K562 (cell line): ENCODE data around the gene CYP2A6. TPM values are rescaled to one million over a fixed set of nuclear protein-coding genes. Genes with fewer than 3 reads are reported as not detected.

Source experiments
- ATAC-seq: fragments of 200-7000 bp; cut with Tn5 transposase; 3 replicates; pipeline ENCODE4 v1.9.1; 2020; ENCODE audit warnings: moderate library complexity
- BruUV-seq: library from RNA; stranded (reverse); fragments of 400-500 nt; replicated peaks from 2 replicates; lab custom pipeline; 2021; lab: Mats Ljungman, UMichigan
- CTCF ChIA-PET: fragments of 300-600 bp; formaldehyde crosslinking; extraction: SDS; loops from one replicate; lab custom pipeline; 2021; ENCODE audit warnings: low intra/inter-chr PET ratio; lab: Yijun Ruan, JAX
- POLR2A ChIA-PET: fragments of 300-600, 350-650 bp; sonication (Branson Sonifier 250); formaldehyde crosslinking; extraction: SDS; loops from one replicate; lab custom pipeline; 2021; ENCODE audit warnings: antibody characterized with exemption, inconsistent platforms; lab: Yijun Ruan, JAX
- DNase-seq, 4 experiments: peaks; one replicate each; pipeline versions ENCODE4 v3.0.0 to v3.0.0-alpha.2; 2011 to 2018; ENCODE audit warnings: low spot score in 3 of 4, mixed read lengths in 3 of 4; ENCODE audit errors: extremely low read depth in 1 of 4
- FAIRE-seq: peaks from 2 replicates; lab custom pipeline; 2011; peaks lifted over from hg19 to GRCh38; lab: Jason Lieb, UNC
- H2AFZ ChIP-seq: 2 replicates; pipeline ENCODE4 v1.6.0; 2011; ENCODE audit warnings: low read depth, low read length, control low read depth, inconsistent platforms
- H3K27ac ChIP-seq: fragments of 200-600 bp; 3 replicates; pipeline ENCODE4 v1.8.0; 2011; ENCODE audit warnings: low read depth, mild to moderate bottlenecking, control low read depth, inconsistent platforms, low read length, moderate library complexity, mixed read lengths; ENCODE audit errors: extremely low read depth
- H3K27me3 ChIP-seq, 2 experiments: fragments of 300-600 bp in 1 of 2; 2 replicates in 1 of 2; 3 replicates in 1 of 2; pipeline versions ENCODE4 v1.6.0 to v1.8.0; 2011; ENCODE audit warnings: inconsistent platforms in 2 of 2, low read length in 2 of 2, mild to moderate bottlenecking in 1 of 2, mixed read lengths in 1 of 2, moderate library complexity in 1 of 2; ENCODE audit not compliant: control insufficient read depth in 2 of 2, insufficient read depth in 2 of 2
- H3K36me3 ChIP-seq: fragments of 300-600 bp; 3 replicates; pipeline ENCODE4 v1.8.0; 2011; ENCODE audit warnings: mild to moderate bottlenecking, low read length, inconsistent platforms; ENCODE audit not compliant: control insufficient read depth, insufficient read depth
- H3K4me1 ChIP-seq, 2 experiments: fragments of 200-600 bp in 1 of 2; replicated peaks in 1 of 2; 2 replicates in 1 of 2; 3 replicates in 1 of 2; pipeline versions ENCODE4 v1.5.1 to v1.8.0; 2011; ENCODE audit warnings: inconsistent platforms in 2 of 2, low read length in 2 of 2, mild to moderate bottlenecking in 1 of 2, mixed read lengths in 1 of 2, moderate library complexity in 1 of 2; ENCODE audit not compliant: control insufficient read depth in 2 of 2, insufficient read depth in 2 of 2
- H3K4me2 ChIP-seq: 2 replicates; pipeline ENCODE4 v1.6.1; 2011; ENCODE audit warnings: low read length, control low read depth, inconsistent platforms, mixed read lengths; ENCODE audit not compliant: insufficient read depth
- H3K4me3 ChIP-seq: fragments of 200-600 bp; sonication (generic), shearing (Covaris generic); 2 replicates; pipeline ENCODE4 v1.5.1; 2016; ENCODE audit warnings: control low read depth, inconsistent platforms
- H3K79me2 ChIP-seq: fragments of 200-600 bp; 3 replicates; pipeline ENCODE4 v1.8.0; 2011; ENCODE audit warnings: low read length, inconsistent platforms; ENCODE audit not compliant: control insufficient read depth, insufficient read depth
- H3K9ac ChIP-seq, 2 experiments: 2 replicates each; pipeline versions ENCODE4 v1.6.0 to v1.6.1; 2011; ENCODE audit warnings: low read depth in 2 of 2, low read length in 2 of 2, control low read depth in 1 of 2, inconsistent platforms in 1 of 2, mild to moderate bottlenecking in 1 of 2, mixed read lengths in 1 of 2; ENCODE audit not compliant: insufficient read depth in 1 of 2
- H3K9me1 ChIP-seq: one replicate; pipeline ENCODE4 v1.6.0; 2011; ENCODE audit warnings: inconsistent platforms, mild to moderate bottlenecking, low read length, moderate library complexity; ENCODE audit not compliant: control insufficient read depth, insufficient read depth
- H3K9me3 ChIP-seq: replicated peaks from 2 replicates; pipeline ENCODE4 v1.5.1; 2011; ENCODE audit warnings: low read depth, low read length, inconsistent platforms; ENCODE audit not compliant: control insufficient read depth, insufficient read depth
- H4K20me1 ChIP-seq: replicated peaks from 2 replicates; pipeline ENCODE4 v1.6.1; 2011; ENCODE audit warnings: low read length, inconsistent platforms, mixed read lengths; ENCODE audit not compliant: control insufficient read depth, insufficient read depth
- CCNT2 ChIP-seq: IDR thresholded peaks from 2 replicates; pipeline ENCODE4 v1.6.1; 2011; ENCODE audit warnings: borderline replicate concordance, low read depth, mild to moderate bottlenecking, moderate library complexity, mixed read lengths, low read length; ENCODE audit not compliant: insufficient read length; ENCODE audit errors: extremely low read depth
- CSDE1 ChIP-seq, 2 experiments: fragments of 450-650 bp; IDR thresholded peaks; 2 replicates each; pipeline ENCODE4 v1.6.1; 2016; ENCODE audit warnings: mild to moderate bottlenecking in 1 of 2
- NEUROD1 ChIP-seq: fragments of 150-350 bp; IDR thresholded peaks from 2 replicates; pipeline ENCODE4 v1.6.1; 2014; ENCODE audit warnings: borderline replicate concordance, low read length, low read depth; ENCODE audit not compliant: partially characterized antibody
- NR2C2 ChIP-seq, 2 experiments: fragments of 200-800 bp in 1 of 2; sonication (Bioruptor generic) in 1 of 2; sonication (generic) in 1 of 2; formaldehyde crosslinking in 1 of 2; IDR thresholded peaks; 2 replicates each; pipeline versions ENCODE4 v1.6.1 to v1.8.0; 2016 to 2022; ENCODE audit warnings: mild to moderate bottlenecking in 1 of 2, missing compliant biosample characterization in 1 of 2, missing genetic modification characterization in 1 of 2, missing genetic modification reagents in 1 of 2
- POLR2A ChIP-seq: fragments of 450-650 bp; conservative IDR thresholded peaks from 2 replicates; pipeline ENCODE4 v1.6.1; 2016
- POLR2G ChIP-seq: fragments of 200-400 bp; formaldehyde crosslinking; IDR thresholded peaks from 2 replicates; pipeline ENCODE4 v1.6.1; 2017; ENCODE audit warnings: low read depth, mild to moderate bottlenecking, antibody characterized with exemption, low read length, moderate library complexity
- RBFOX2 ChIP-seq: fragments of 200-400 bp; formaldehyde crosslinking; IDR thresholded peaks from 2 replicates; pipeline ENCODE4 v1.6.1; 2017; ENCODE audit warnings: low read depth, mild to moderate bottlenecking, low read length, moderate library complexity
- SUPT5H ChIP-seq: fragments of 450-650 bp; IDR thresholded peaks from 2 replicates; pipeline ENCODE4 v1.6.1; 2016
- WGBS: fragments of 100-300 bp; shearing (Covaris generic); methylation state at CpG from one replicate; pipeline ENCODE4 v1.1.6; 2016; ENCODE audit warnings: low coverage, mixed read lengths; ENCODE audit not compliant: insufficient coverage; ENCODE audit errors: missing lambda C conversion rate; 5-methylcytosine and 5-hydroxymethylcytosine counted together
- in situ Hi-C: fragments of 300-500 bp; cut with MboI; formaldehyde crosslinking; loops from 4 replicates; pipeline ENCODE4 v1.15.0; 2018; ENCODE audit warnings: inconsistent platforms, mixed read lengths
- intact Hi-C: fragments of 100-400 bp; cut with micrococcal nuclease; formaldehyde crosslinking; loops from 2 replicates; pipeline ENCODE4 v1.14.2; 2022
- polyA plus RNA-seq, 8 experiments: library from polyadenylated mRNA; depleted of rRNA in 4 of 8; stranded (reverse) in 5 of 8; unstranded in 3 of 8; fragments of >200 nt; fragmentation: Nextera tagmentation in 2 of 8; fragmentation: Illumina TruSeq in 1 of 8; extraction: Ambion mirVana in 2 of 8; extraction: Trizol in 1 of 8; gene quantifications; 2 replicates each; pipeline versions ENCODE4 v1.2.1 to v1.2.3, GENCODE V29; 2011 to 2014; ENCODE audit warnings: inconsistent platforms in 1 of 8, missing spikeins in 1 of 8
- total RNA-seq, 7 experiments: library from RNA; depleted of rRNA in 6 of 7; stranded (reverse); fragments of >200 nt in 6 of 7; fragmentation: Illumina TruSeq in 2 of 7; extraction: Trizol in 2 of 7; gene quantifications; 2 replicates each; pipeline versions ENCODE4 v1.2.1 to v1.2.3, GENCODE V29; 2011 to 2021; ENCODE audit warnings: low replicate concordance in 1 of 7
- TF ChIP-seq, protein P1 (sequence below): sonication (generic); formaldehyde crosslinking; IDR thresholded peaks from 2 replicates; pipeline ENCODE4 v1.8.0; 2022; ENCODE audit warnings: mild to moderate bottlenecking, low read depth, missing genetic modification reagents
- TF ChIP-seq, protein P2 (sequence below): sonication (generic); formaldehyde crosslinking; IDR thresholded peaks from 2 replicates; pipeline ENCODE4 v1.5.0; 2020; ENCODE audit warnings: missing genetic modification reagents
- TF ChIP-seq, protein P3 (sequence below): sonication (generic); formaldehyde crosslinking; IDR thresholded peaks from 2 replicates; pipeline ENCODE4 v1.8.1; 2023; ENCODE audit warnings: mild to moderate bottlenecking, missing genetic modification reagents

Gene CYP2A6
- total and polyA plus RNA-seq, 9 of the 15 experiments (the other 6 are each of a cell fraction or from before 2014, with no cell fraction given), result 0.31 TPM; not detected in 8

DNA sequence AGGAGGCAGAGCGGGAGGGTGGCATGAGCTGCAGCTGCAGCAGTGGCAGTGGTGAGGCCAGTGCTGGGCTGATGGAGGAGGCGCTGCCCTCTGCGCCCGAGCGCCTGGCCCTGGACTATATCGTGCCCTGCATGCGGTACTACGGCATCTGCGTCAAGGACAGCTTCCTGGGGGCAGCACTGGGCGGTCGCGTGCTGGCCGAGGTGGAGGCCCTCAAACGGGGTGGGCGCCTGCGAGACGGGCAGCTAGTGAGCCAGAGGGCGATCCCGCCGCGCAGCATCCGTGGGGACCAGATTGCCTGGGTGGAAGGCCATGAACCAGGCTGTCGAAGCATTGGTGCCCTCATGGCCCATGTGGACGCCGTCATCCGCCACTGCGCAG lies 49.3 kb downstream of the CYP2A6 start:
- CTCF ChIA-PET, result no interaction called here
- no peaks in the 10 kb centered on the region for H3K9me3 ChIP-seq
- POLR2A ChIA-PET, result interaction anchor here (1.0 to 1.7 kb wide), 3 partner anchors 10 to 48 kb away, joined by 3 to 9 read pairs (median 6); partner anchors contain the start of gene RAB4B
- no peak for DNase-seq
- H3K9me1 ChIP-seq, result peaks cover 13% of the 10 kb centered on the region
- peak overlapping the region; percentile 58 for H3K4me2 ChIP-seq
- H3K79me2 ChIP-seq, result peaks cover 67% of the 10 kb centered on the region
- H4K20me1 ChIP-seq, result peaks cover 43% of the 10 kb centered on the region
- peak overlapping the region in 1 of 2 experiments; percentile 98; a peak in 2 of 4 replicates for H3K9ac ChIP-seq
- no peak for ATAC-seq
- in situ Hi-C loops, result no loop called here
- peaks cover 53 to 71% of the 10 kb centered on the region in 2 experiments for H3K4me1 ChIP-seq
- BruUV-seq, result no TSS peak
- no peaks in the 10 kb centered on the region for H3K27me3 ChIP-seq
- H2AFZ ChIP-seq, result no peak overlapping the region
- TF ChIP-seq NR2C2 (CRISPR knock-in tag; IDR thresholded peaks at IDR 0.05) (0 out of 2 replicates have a peak, but pooled peaks have one; percentile 38), NR2C2 (tag; IDR thresholded peaks at IDR 0.05) (no peak), SUPT5H (0 out of 2 replicates have a peak, but pooled peaks have one; percentile 21), CCNT2 (peak; percentile 21), NEUROD1 (no peak), POLR2A (0 out of 2 replicates have a peak, but pooled peaks have one; percentile 9), RBFOX2 (peak; percentile 82), CSDE1 (IDR thresholded peaks at IDR 0.05) (no peak), POLR2G (peak; percentile 71)
- TF ChIP-seq, protein P1, sequence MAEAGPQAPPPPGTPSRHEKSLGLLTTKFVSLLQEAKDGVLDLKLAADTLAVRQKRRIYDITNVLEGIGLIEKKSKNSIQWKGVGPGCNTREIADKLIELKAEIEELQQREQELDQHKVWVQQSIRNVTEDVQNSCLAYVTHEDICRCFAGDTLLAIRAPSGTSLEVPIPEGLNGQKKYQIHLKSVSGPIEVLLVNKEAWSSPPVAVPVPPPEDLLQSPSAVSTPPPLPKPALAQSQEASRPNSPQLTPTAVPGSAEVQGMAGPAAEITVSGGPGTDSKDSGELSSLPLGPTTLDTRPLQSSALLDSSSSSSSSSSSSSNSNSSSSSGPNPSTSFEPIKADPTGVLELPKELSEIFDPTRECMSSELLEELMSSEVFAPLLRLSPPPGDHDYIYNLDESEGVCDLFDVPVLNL (CRISPR knock-in tag), result 0 out of 2 replicates have a peak, but pooled peaks have one; percentile 46
- TF ChIP-seq, protein P2, sequence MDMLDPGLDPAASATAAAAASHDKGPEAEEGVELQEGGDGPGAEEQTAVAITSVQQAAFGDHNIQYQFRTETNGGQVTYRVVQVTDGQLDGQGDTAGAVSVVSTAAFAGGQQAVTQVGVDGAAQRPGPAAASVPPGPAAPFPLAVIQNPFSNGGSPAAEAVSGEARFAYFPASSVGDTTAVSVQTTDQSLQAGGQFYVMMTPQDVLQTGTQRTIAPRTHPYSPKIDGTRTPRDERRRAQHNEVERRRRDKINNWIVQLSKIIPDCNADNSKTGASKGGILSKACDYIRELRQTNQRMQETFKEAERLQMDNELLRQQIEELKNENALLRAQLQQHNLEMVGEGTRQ (CRISPR knock-in tag), result no peak
- TF ChIP-seq, protein P3, sequence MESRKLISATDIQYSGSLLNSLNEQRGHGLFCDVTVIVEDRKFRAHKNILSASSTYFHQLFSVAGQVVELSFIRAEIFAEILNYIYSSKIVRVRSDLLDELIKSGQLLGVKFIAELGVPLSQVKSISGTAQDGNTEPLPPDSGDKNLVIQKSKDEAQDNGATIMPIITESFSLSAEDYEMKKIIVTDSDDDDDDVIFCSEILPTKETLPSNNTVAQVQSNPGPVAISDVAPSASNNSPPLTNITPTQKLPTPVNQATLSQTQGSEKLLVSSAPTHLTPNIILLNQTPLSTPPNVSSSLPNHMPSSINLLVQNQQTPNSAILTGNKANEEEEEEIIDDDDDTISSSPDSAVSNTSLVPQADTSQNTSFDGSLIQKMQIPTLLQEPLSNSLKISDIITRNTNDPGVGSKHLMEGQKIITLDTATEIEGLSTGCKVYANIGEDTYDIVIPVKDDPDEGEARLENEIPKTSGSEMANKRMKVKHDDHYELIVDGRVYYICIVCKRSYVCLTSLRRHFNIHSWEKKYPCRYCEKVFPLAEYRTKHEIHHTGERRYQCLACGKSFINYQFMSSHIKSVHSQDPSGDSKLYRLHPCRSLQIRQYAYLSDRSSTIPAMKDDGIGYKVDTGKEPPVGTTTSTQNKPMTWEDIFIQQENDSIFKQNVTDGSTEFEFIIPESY (CRISPR knock-in tag), result peak; percentile 89
- peak overlapping the region; percentile 52; the same call in 2 of the 3 replicates for H3K27ac ChIP-seq
- WGBS, result 97% methylated on average over 18 of the region's 27 CpGs
- H3K4me3 ChIP-seq, result peak overlapping the region; percentile 13; the same call in 1 of the 2 replicates
- FAIRE-seq, result no peak
- intact Hi-C loops, result no loop called here
- H3K36me3 ChIP-seq, result peaks cover 58% of the 10 kb centered on the region; the same call in 2 of the 3 replicates
